Measurements from ENCODE around the gene OR10C1.

Gene OR10C1

DNA sequence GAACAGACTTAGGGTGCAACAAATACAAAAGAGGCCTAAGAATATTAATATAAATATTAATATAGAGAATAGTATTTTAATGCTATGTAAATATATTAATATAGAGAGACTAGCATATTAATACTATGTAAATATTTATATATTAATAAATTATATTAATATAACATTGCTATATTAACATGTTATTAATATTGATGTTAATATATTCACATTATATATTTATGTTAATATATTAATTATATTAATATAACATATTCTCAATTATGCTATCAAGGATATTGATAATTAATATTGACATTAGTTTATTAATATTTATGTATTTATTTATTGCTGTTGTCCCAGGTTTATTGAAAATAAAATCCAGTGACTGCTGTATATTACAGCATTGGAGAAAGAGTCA, 49.8 kb downstream of the OR10C1 start:
- Histone ChIP-seq H3K9ac (no peak overlapping the region), H3K4me2 (no peak overlapping the region), H3K36me3 (ENCODE audit: insufficient read depth) (no peaks in the 10 kb centered on the region), H4K20me1 (ENCODE audit: insufficient read depth) (no peaks in the 10 kb centered on the region), H3K27me3 (ENCODE audit: insufficient read depth, low read depth) (no peaks in the 10 kb centered on the region), H3K27ac (no peak overlapping the region), H3K4me3 (IDR thresholded peaks at IDR 0.05; ENCODE audit: insufficient read depth, low read depth, low read length) (no peak overlapping the region), H3K79me2 (ENCODE audit: insufficient read depth, low read depth) (no peaks in the 10 kb centered on the region), H2AFZ (ENCODE audit: low read depth) (no peak overlapping the region), H3K4me1 (ENCODE audit: low read depth, poor library complexity, severe bottlenecking) (no peaks in the 10 kb centered on the region)
- TF ChIP-seq CTCF (conservative IDR thresholded peaks at IDR 0.05; ENCODE audit: low read depth, low read length): no peak

DNA sequence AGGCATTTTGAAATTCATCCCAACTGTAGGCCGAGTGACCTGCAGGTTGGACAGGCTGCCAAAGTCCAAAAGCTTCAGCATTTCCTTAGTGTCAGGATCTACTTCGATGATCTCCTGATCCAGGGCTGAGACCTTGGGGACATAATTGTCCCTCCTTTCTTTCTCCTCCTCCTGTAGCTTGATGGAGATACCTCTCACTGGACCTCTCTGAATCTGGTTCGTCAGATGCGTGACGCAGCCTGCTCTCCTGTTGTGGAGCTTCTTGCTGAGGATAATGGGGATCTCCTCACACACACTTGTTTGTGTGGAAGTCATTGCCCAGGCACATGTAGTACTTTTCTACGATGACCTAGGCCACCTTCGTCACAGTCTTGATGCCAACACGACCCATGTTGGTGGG, 50.2 kb downstream of the OR10C1 start:
- no peaks in the 10 kb centered on the region for H3K4me1 ChIP-seq (ENCODE audit: low read depth, poor library complexity, severe bottlenecking)
- no peak overlapping the region for H2AFZ ChIP-seq (ENCODE audit: low read depth)
- H3K9ac ChIP-seq: no peak overlapping the region
- H3K4me2 ChIP-seq: no peak overlapping the region
- H3K36me3 ChIP-seq (ENCODE audit: insufficient read depth): no peaks in the 10 kb centered on the region
- H3K4me3 ChIP-seq (IDR thresholded peaks at IDR 0.05; ENCODE audit: insufficient read depth, low read depth, low read length): no peak overlapping the region
- H4K20me1 ChIP-seq (ENCODE audit: insufficient read depth): no peaks in the 10 kb centered on the region
- no peaks in the 10 kb centered on the region for H3K79me2 ChIP-seq (ENCODE audit: insufficient read depth, low read depth)
- TF ChIP-seq CTCF (conservative IDR thresholded peaks at IDR 0.05; ENCODE audit: low read depth, low read length): no peak
- H3K27ac ChIP-seq: no peak overlapping the region
- no peaks in the 10 kb centered on the region for H3K27me3 ChIP-seq (ENCODE audit: insufficient read depth, low read depth)

- H3K4me3 ChIP-seq (IDR thresholded peaks at IDR 0.05; ENCODE audit: insufficient read depth, low read depth, low read length): no peak overlapping the region
- TF ChIP-seq CTCF (conservative IDR thresholded peaks at IDR 0.05; ENCODE audit: low read depth, low read length): no peak
Observed at GRCh38 chr6:29490055-29490454, 50.9 kb downstream of the OR10C1 start.

GRCh38 chr6:29490552-29490951, 51.4 kb downstream of the OR10C1 start:
- no peak overlapping the region for H3K4me2 ChIP-seq
- H2AFZ ChIP-seq (ENCODE audit: low read depth): no peak overlapping the region
- no peak for TF ChIP-seq CTCF (conservative IDR thresholded peaks at IDR 0.05; ENCODE audit: low read depth, low read length)
- H3K36me3 ChIP-seq (ENCODE audit: insufficient read depth): no peaks in the 10 kb centered on the region
- no peak overlapping the region for H3K27ac ChIP-seq
- no peak overlapping the region for H3K4me3 ChIP-seq (IDR thresholded peaks at IDR 0.05; ENCODE audit: insufficient read depth, low read depth, low read length)
- no peaks in the 10 kb centered on the region for H3K4me1 ChIP-seq (ENCODE audit: low read depth, poor library complexity, severe bottlenecking)
- no peak overlapping the region for H3K9ac ChIP-seq
- H3K79me2 ChIP-seq (ENCODE audit: insufficient read depth, low read depth): no peaks in the 10 kb centered on the region
- no peaks in the 10 kb centered on the region for H3K27me3 ChIP-seq (ENCODE audit: insufficient read depth, low read depth)
- H4K20me1 ChIP-seq (ENCODE audit: insufficient read depth): no peaks in the 10 kb centered on the region

More at GRCh38 chr6:29490055-29490454, 50.9 kb downstream of the OR10C1 start:
- no peaks in the 10 kb centered on the region for H3K79me2 ChIP-seq (ENCODE audit: insufficient read depth, low read depth)
- H3K36me3 ChIP-seq (ENCODE audit: insufficient read depth): no peaks in the 10 kb centered on the region
- H3K4me1 ChIP-seq (ENCODE audit: low read depth, poor library complexity, severe bottlenecking): no peaks in the 10 kb centered on the region
- H2AFZ ChIP-seq (ENCODE audit: low read depth): no peak overlapping the region
- H4K20me1 ChIP-seq (ENCODE audit: insufficient read depth): no peaks in the 10 kb centered on the region
- H3K9ac ChIP-seq: no peak overlapping the region
- no peak overlapping the region for H3K4me2 ChIP-seq
- H3K27me3 ChIP-seq (ENCODE audit: insufficient read depth, low read depth): no peaks in the 10 kb centered on the region
- no peak overlapping the region for H3K27ac ChIP-seq
